ENCODE data around the gene GPR3.

GPR3 gene

GRCh38 chr1:27418326-27419185 lies 26.1 kb downstream of the GPR3 start:
- peak; percentile 66 for DNase-seq (ENCODE audit: low read depth)
- H3K4me3 ChIP-seq (ENCODE audit: low read depth, low read length) = no peak overlapping the region; the same call in 1 of the 2 replicates
- TF ChIP-seq CTCF (IDR thresholded peaks at IDR 0.05; ENCODE audit: low read depth, low read length, missing control alignments) = no peak

DNA sequence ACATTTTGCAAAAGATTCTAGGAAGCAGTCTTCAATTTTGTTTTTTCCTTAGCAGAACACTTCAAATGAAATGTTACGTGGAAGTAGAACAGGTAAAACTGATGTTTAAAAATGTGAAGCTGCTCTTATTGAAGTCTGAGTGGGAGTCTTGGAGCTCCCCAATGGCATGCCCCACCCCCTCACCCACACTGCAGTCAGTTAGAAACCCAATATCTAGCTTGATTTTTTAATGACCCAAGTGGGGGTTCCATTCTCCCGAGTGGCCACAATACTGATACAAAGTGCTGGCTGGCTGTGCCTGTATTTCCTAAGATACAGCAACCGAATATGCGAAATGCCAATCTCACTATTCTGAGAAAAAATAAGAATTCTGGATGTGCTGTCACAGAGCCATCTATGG lies 31.3 kb downstream of the GPR3 start:
- no peak overlapping the region for H3K4me3 ChIP-seq (ENCODE audit: low read depth, low read length)
- no peak for DNase-seq (ENCODE audit: low read depth)
- no peak for TF ChIP-seq CTCF (IDR thresholded peaks at IDR 0.05; ENCODE audit: low read depth, low read length, missing control alignments)

DNA sequence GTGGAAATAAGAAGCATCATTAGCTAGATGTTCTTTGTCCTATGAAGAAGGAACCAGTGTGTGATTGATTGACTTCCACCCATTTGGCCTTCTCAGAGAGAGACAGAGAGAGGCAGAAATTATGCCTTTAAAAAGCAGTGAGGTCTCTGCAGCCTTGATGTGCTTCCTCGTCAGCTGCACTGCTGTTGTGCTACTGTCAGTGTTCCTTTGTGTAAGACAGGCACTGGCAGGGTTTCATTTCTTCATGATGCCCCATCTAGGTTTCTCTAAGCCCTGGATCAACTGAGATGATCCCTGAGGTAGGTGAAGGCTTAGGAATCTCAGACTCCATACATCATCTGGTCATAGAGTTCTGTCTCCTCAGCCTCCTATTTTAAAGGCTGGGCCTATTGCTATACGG lies 34.9 kb downstream of the GPR3 start:
- no peak overlapping the region for H3K4me3 ChIP-seq (ENCODE audit: low read depth, low read length)
- no peak for DNase-seq (ENCODE audit: low read depth)
- no peak for TF ChIP-seq CTCF (IDR thresholded peaks at IDR 0.05; ENCODE audit: low read depth, low read length, missing control alignments)

DNA sequence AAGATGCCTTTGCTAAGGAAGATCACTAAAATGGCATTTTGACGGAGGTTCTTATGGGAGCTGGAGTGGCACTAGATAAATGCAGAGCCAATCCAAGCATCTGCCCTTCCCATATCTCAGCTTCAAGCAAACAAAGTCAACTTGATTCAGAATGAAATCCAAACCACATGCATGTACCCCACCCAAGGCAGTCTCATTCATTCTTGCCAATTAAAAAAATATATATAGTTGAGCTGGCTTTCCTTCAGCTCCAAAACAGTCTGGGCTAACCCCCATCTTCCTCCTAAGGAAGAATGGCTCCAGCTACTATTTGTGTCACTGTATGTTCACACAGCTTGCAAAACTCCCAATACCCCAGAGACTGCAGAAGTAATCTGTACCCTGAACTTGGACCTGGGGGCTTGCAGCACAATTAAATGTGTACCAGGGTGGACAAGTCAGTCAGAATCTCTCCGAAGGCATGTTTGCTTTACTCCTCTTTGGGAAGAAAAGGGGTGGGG lies 35.4 kb downstream of the GPR3 start:
- H3K4me3 ChIP-seq (ENCODE audit: low read depth, low read length) = no peak overlapping the region
- no peak for TF ChIP-seq CTCF (IDR thresholded peaks at IDR 0.05; ENCODE audit: low read depth, low read length, missing control alignments)
- no peak for DNase-seq (ENCODE audit: low read depth)

DNA sequence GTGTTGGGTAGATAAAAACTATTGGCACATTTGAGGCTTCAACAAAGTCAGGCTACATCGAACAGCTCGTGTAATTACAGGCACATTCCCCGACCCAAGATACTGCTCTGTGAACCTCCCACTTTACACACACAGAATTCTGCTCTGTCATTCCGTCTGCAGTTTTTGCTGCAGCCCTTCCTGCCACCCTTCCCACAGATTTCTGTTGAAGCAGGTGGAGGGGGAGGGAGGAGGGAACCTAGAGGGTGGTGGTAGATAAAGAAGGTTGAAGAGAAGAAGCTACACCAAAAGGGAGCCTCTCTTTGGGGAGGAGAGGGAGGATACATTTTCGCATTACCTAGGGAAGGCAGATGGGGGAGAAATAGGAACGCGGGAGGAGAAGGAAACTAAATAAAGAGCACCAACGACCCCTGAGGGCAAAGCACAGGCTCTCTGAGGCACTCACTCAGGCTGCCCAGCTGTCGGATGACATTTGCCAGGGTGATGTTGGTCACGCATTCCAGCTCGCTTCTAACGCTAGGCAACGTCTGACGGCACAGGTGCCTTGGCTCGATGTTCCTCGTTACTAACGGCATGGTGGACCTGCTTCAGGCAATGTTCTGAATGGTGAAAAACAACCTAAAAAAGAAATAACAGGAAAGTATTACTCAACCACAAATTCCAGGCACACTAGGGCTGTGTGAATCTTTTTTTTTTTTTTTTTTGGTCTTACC lies 36.0 kb downstream of the GPR3 start:
- no peak for TF ChIP-seq CTCF (IDR thresholded peaks at IDR 0.05; ENCODE audit: low read depth, low read length, missing control alignments)
- DNase-seq (ENCODE audit: low read depth) = no peak
- H3K4me3 ChIP-seq (ENCODE audit: low read depth, low read length) = no peak overlapping the region

DNA sequence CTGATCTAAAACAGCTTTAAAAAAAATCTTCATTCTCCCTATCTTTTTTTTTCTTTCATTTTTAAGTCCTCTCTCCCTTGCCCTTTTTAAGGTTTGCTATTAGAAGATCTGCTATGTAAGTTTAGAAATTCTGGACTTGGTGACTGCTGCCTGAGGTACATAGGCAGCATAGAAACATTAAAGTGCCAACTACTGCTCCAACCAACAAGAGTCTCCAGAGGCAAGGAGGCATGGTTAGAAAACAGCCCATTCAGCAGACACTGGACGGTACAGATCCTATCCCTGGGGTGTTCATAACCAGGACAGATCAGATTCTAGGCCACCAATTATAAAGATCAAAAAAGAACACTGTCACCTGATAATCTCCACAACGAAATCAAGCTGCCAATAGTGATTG lies 36.6 kb downstream of the GPR3 start:
- DNase-seq (ENCODE audit: low read depth) = no peak
- H3K4me3 ChIP-seq (ENCODE audit: low read depth, low read length) = no peak overlapping the region
- no peak for TF ChIP-seq CTCF (IDR thresholded peaks at IDR 0.05; ENCODE audit: low read depth, low read length, missing control alignments)

Measured in GM12864 (cell line).